DOHH2 (cell line): ENCODE data around the gene IL1RL2.

Experiments used
- H3F3A ChIP-seq: fragments of 200-600 bp; sonication (generic), shearing (Covaris generic); 2 replicates; pipeline ENCODE4 v1.6.0; 2016; ENCODE audit warnings: antibody characterized with exemption, mild to moderate bottlenecking; ENCODE audit not compliant: control insufficient read depth, insufficient read depth
- H3K27ac ChIP-seq: fragments of 200-600 bp; sonication (generic); 2 replicates; pipeline ENCODE4 v1.5.1; 2014; ENCODE audit warnings: low read depth, mild to moderate bottlenecking, low read length, moderate library complexity
- H3K27me3 ChIP-seq: fragments of 200-600 bp; sonication (generic); 2 replicates; pipeline ENCODE4 v1.6.1; 2014; ENCODE audit warnings: mild to moderate bottlenecking, low read length, mixed read lengths; ENCODE audit not compliant: control insufficient read depth
- H3K36me3 ChIP-seq: fragments of 200-600 bp; sonication (generic); 2 replicates; pipeline ENCODE4 v1.6.1; 2014; ENCODE audit warnings: mild to moderate bottlenecking, low read length, moderate library complexity, mixed read lengths; ENCODE audit not compliant: control insufficient read depth
- H3K4me1 ChIP-seq: fragments of 200-600 bp; sonication (generic); 2 replicates; pipeline ENCODE4 v1.6.1; 2014; ENCODE audit warnings: mild to moderate bottlenecking, low read length, mixed read lengths; ENCODE audit not compliant: control insufficient read depth
- H3K4me2 ChIP-seq: fragments of 200-600 bp; sonication (generic); 2 replicates; pipeline ENCODE4 v1.6.0; 2014; ENCODE audit warnings: mild to moderate bottlenecking, low read length, moderate library complexity
- H3K4me3 ChIP-seq: fragments of 200-600 bp; sonication (generic); 2 replicates; pipeline ENCODE4 v1.5.1; 2014; ENCODE audit warnings: mild to moderate bottlenecking, low read length, mixed read lengths
- H3K79me2 ChIP-seq: fragments of 200-600 bp; sonication (generic); 2 replicates; pipeline ENCODE4 v1.6.1; 2014; ENCODE audit warnings: mild to moderate bottlenecking, low read length, mixed read lengths; ENCODE audit not compliant: control insufficient read depth
- H3K9me2 ChIP-seq: fragments of 200-600 bp; sonication (generic); replicated peaks from 2 replicates; pipeline ENCODE4 v1.6.1; 2014; ENCODE audit warnings: mild to moderate bottlenecking, low read length, mixed read lengths; ENCODE audit not compliant: control insufficient read depth
- H3K9me3 ChIP-seq: fragments of 200-600 bp; sonication (generic); 2 replicates; pipeline ENCODE4 v1.6.1; 2014; ENCODE audit warnings: antibody characterized with exemption, low read length, mixed read lengths; ENCODE audit not compliant: control insufficient read depth, insufficient read depth
- H4K20me1 ChIP-seq: fragments of 200-600 bp; sonication (generic); 2 replicates; pipeline ENCODE4 v1.6.0; 2014; ENCODE audit warnings: low read depth, mild to moderate bottlenecking, antibody characterized with exemption, low read length, moderate library complexity; ENCODE audit not compliant: control insufficient read depth, insufficient read depth
- EZH2phosphoT487 ChIP-seq: fragments of 200-600 bp; sonication (generic); IDR thresholded peaks from 2 replicates; pipeline ENCODE4 v1.6.1; 2017; ENCODE audit warnings: borderline replicate concordance, mild to moderate bottlenecking, antibody characterized with exemption, low read length, moderate library complexity, mixed read lengths
- TF ChIP-seq, protein P1 (sequence below): fragments of 200-600 bp; sonication (generic); IDR thresholded peaks from one replicate; pipeline ENCODE4 v1.5.1; 2014; ENCODE audit warnings: antibody characterized with exemption, mild to moderate bottlenecking, low read depth, low read length; ENCODE audit not compliant: poor library complexity, severe bottlenecking

IL1RL2 gene

DNA sequence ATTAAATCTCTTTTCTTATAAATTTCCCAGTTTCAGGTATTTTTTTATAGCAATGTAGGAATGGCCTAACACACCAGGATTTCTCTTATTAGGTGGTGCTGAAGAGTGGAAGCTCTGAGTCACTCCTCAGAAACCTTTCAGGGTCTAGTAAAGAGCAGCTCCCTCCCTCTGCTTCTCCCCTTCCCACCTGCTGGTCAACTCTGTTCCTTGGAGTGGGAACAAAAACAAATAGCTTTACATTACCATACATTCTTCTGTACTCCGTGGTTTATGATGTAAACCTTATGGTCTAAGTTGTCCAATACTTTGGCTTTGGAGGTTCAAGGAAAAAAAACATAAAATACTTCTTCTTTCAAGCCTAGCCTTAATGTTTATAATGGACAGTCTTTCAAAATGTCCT, 47.0 kb upstream of the IL1RL2 start:
- no peaks in the 10 kb centered on the region for H3K4me1 ChIP-seq
- no peaks in the 10 kb centered on the region for H3F3A ChIP-seq
- no peaks in the 10 kb centered on the region for H3K79me2 ChIP-seq
- H3K36me3 ChIP-seq = no peaks in the 10 kb centered on the region
- TF ChIP-seq, protein P1, sequence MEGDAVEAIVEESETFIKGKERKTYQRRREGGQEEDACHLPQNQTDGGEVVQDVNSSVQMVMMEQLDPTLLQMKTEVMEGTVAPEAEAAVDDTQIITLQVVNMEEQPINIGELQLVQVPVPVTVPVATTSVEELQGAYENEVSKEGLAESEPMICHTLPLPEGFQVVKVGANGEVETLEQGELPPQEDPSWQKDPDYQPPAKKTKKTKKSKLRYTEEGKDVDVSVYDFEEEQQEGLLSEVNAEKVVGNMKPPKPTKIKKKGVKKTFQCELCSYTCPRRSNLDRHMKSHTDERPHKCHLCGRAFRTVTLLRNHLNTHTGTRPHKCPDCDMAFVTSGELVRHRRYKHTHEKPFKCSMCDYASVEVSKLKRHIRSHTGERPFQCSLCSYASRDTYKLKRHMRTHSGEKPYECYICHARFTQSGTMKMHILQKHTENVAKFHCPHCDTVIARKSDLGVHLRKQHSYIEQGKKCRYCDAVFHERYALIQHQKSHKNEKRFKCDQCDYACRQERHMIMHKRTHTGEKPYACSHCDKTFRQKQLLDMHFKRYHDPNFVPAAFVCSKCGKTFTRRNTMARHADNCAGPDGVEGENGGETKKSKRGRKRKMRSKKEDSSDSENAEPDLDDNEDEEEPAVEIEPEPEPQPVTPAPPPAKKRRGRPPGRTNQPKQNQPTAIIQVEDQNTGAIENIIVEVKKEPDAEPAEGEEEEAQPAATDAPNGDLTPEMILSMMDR = no peak
- TF ChIP-seq EZH2phosphoT487 = no peak
- no peaks in the 10 kb centered on the region for H3K9me3 ChIP-seq
- H3K4me2 ChIP-seq = no peak overlapping the region
- no peak overlapping the region for H3K27ac ChIP-seq
- H3K4me3 ChIP-seq = no peak overlapping the region
- no peaks in the 10 kb centered on the region for H3K9me2 ChIP-seq
- no peaks in the 10 kb centered on the region for H4K20me1 ChIP-seq
- no peaks in the 10 kb centered on the region for H3K27me3 ChIP-seq

DNA sequence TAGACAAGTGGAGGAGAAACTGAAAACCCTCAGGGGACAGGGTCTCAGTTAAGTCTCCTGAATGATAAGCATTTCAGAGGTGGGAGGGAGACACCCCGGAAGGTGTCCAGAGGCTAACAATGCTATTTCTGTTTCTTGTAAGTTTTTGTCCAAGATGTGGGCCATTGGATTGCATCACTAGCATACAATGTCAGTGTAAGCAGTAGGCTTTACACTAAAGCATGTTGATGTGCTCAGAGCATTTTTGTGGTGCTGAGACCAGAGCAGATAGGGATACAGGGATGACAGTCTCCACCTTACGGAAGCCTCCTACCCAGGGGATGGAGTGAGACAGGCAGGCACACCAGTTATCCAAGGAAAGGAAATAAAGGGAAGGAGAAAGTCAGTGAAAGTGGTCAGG, 46.4 kb upstream of the IL1RL2 start:
- Histone ChIP-seq H3K9me3 (no peaks in the 10 kb centered on the region; the same call in 1 of the 2 replicates), H3K36me3 (no peaks in the 10 kb centered on the region), H3K27ac (no peak overlapping the region), H3K4me3 (no peak overlapping the region), H3K9me2 (no peaks in the 10 kb centered on the region), H3F3A (no peaks in the 10 kb centered on the region), H4K20me1 (no peaks in the 10 kb centered on the region), H3K27me3 (no peaks in the 10 kb centered on the region), H3K4me2 (no peak overlapping the region), H3K4me1 (no peaks in the 10 kb centered on the region), H3K79me2 (no peaks in the 10 kb centered on the region)
- TF ChIP-seq, protein P1 = no peak
- TF ChIP-seq EZH2phosphoT487 = no peak

DNA sequence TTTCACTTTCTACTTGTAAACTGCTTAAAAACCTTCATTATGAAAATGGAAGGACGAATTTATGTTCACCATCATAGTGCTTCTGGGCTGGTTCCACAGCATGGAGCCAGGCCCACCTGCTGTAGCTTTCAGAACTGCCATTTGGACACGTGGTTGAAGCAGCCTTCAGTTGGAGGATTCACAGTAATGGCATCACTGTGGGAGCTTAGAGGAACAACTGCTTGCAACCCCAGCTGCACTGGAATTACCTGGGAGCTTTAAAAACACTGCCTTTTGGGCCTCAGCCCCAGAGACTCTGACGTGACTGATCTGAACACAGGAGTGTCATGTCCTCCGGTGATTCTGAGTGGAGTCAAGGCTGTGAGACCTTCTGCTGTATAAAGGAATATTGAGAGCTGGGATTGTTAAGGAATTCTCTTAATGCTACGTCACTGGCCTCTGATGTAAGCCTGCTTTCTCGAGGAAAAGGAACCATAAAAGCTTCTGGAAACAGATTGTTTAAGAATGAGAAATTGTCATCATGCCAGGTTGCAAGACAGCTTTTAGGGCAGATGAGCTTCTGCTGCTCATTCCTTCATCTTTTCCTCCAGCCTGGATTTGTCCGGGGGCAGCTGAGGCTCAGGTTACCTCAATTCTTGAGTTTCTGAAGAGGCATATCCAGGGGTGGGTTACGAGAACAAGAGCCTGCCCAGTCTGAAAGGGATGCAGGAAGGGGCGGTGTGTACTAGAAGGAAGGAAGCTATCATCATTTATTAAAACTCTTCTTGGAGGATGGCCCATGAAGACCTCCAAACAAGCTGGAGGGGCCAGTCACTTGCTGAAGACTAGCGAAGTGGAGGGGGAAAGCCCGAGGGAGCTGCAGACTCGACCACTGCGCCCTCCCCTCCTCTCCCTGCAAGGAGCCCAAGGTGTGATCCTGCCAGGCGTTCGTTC, 45.5 kb upstream of the IL1RL2 start:
- H3K27me3 ChIP-seq = no peaks in the 10 kb centered on the region
- H3K4me1 ChIP-seq = no peaks in the 10 kb centered on the region
- no peak overlapping the region for H3K4me2 ChIP-seq
- no peaks in the 10 kb centered on the region for H4K20me1 ChIP-seq
- TF ChIP-seq EZH2phosphoT487 = no peak
- TF ChIP-seq, protein P1 = no peak
- no peaks in the 10 kb centered on the region for H3K36me3 ChIP-seq
- no peaks in the 10 kb centered on the region; the same call in 1 of the 2 replicates for H3K9me3 ChIP-seq
- no peak overlapping the region for H3K27ac ChIP-seq
- H3K79me2 ChIP-seq = no peaks in the 10 kb centered on the region
- no peaks in the 10 kb centered on the region for H3K9me2 ChIP-seq
- no peaks in the 10 kb centered on the region for H3F3A ChIP-seq
- H3K4me3 ChIP-seq = no peak overlapping the region
